Right lobe of liver (tissue), 6 donors: ENCODE results near the gene MED8. TPM values are rescaled to one million over a fixed set of nuclear protein-coding genes. Genes with fewer than 3 reads are reported as not detected.

Experiments used
- ATAC-seq, 4 donors: fragments of 200-7000 bp; cut with Tn5 transposase; one replicate each; pipeline ENCODE4 v1.9.1; 2020; ENCODE audit warnings: mild to moderate bottlenecking in 4 of 4, moderate library complexity in 4 of 4
- DNase-seq, 3 donors: peaks; one replicate each; pipeline ENCODE4 v3.0.0-alpha.2; 2020
- H3K27ac ChIP-seq, 3 donors: fragments of 200-600 bp; one replicate each; pipeline ENCODE4 v1.8.0; 2022
- H3K27me3 ChIP-seq, 2 donors: fragments of 200-600 bp; one replicate each; pipeline ENCODE4 v1.8.0; 2022
- H3K36me3 ChIP-seq, 4 donors: fragments of 200-600 bp; sonication (generic) in 1 of 4; one replicate each; pipeline versions ENCODE4 v1.5.1 to v1.8.0; 2017 to 2022; ENCODE audit warnings: control low read depth in 1 of 4
- H3K4me1 ChIP-seq, 4 donors: fragments of 200-600 bp; sonication (generic) in 1 of 4; one replicate each; pipeline versions ENCODE4 v1.5.1 to v1.8.0; 2017 to 2022; ENCODE audit warnings: control low read depth in 1 of 4
- H3K4me3 ChIP-seq, 3 donors: fragments of 200-600 bp; one replicate each; pipeline ENCODE4 v1.8.0; 2022
- H3K9me3 ChIP-seq, 4 donors: fragments of 200-600 bp; sonication (generic) in 1 of 4; one replicate each; pipeline versions ENCODE4 v1.5.1 to v1.8.0; 2017 to 2022; ENCODE audit warnings: control low read depth in 1 of 4
- CTCF ChIP-seq, 4 donors: fragments of 200-600 bp in 3 of 4; fragments of 450-650 bp in 1 of 4; IDR thresholded peaks; one replicate each; pipeline versions ENCODE4 v1.5.1 to v1.8.0; 2016 to 2022; ENCODE audit warnings: antibody characterized with exemption in 4 of 4, mild to moderate bottlenecking in 2 of 4
- POLR2A ChIP-seq: fragments of 450-650 bp; IDR thresholded peaks from one replicate; pipeline ENCODE4 v1.6.1; 2017; ENCODE audit warnings: antibody characterized with exemption, mild to moderate bottlenecking
- WGBS: methylation state at CpG from one replicate; pipeline ENCODE4 v1.1.6; 2018; ENCODE audit warnings: low coverage, low lambda C conversion rate; ENCODE audit not compliant: insufficient coverage; ENCODE audit errors: missing lambda C conversion rate; 5-methylcytosine and 5-hydroxymethylcytosine counted together
- intact Hi-C, 2 donors: fragments of 100-400 bp; cut with DNase I; formaldehyde crosslinking; loops; one replicate each; pipeline versions ENCODE4 v1.11.2 to v1.14.1; 2022
- total RNA-seq, 6 experiments: library from RNA; depleted of rRNA in 2 of 6; stranded (reverse); fragments of >200 nt in 2 of 6; fragmentation: NEBNext Ultra II Directional in 3 of 6; extraction: Animal tissue kit (Norgen Biotek cat#: 25700) in 3 of 6; gene quantifications; one replicate each; pipeline versions ENCODE4 v1.1.0 to v1.2.4, GENCODE V29; 2016 to 2023
- donor health status: DM: no; HTN: yes; CAD: no.
- donor health status: DM: no; HTN: no; CAD: no.
- donor health status: DM: no; HTN: no; CAD: no.
- donor health status: DM: no; HTN: yes; CAD: no.
- donor health status: DM: no; HTN: yes; CAD: no.

Gene MED8
- total RNA-seq, 6 experiments from 2014 or later = 20.7 to 26.6 (median 24.1) TPM

GRCh38 chr1:43432907-43433306 lies 43.3 kb upstream of the MED8 start:
- Histone ChIP-seq H3K4me1 (peaks cover 0 to 3% (median 0%) of the 10 kb centered on the region in 4 donors), H3K9me3 (no peaks in the 10 kb centered on the region), H3K4me3 (no peak overlapping the region), H3K36me3 (peaks cover 0 to 72% (median 39%) of the 10 kb centered on the region in 4 donors), H3K27ac (no peak overlapping the region), H3K27me3 (no peaks in the 10 kb centered on the region)
- intact Hi-C loops = no loop called here
- no peak for DNase-seq
- TF ChIP-seq CTCF (IDR thresholded peaks at IDR 0.05) = no peak
- WGBS = no CpG with 5 or more reads among the region's 5 CpGs
- ATAC-seq = no peak

GRCh38 chr1:43432171-43432860 lies 42.7 kb upstream of the MED8 start:
- no peak for ATAC-seq
- H3K4me3 ChIP-seq = no peak overlapping the region
- DNase-seq = peak in 1 of 3 donors; percentile 41
- no peaks in the 10 kb centered on the region for H3K9me3 ChIP-seq
- 87% methylated on average over 3 of the region's 9 CpGs for WGBS
- no peak for TF ChIP-seq CTCF (IDR thresholded peaks at IDR 0.05)
- no peak for TF ChIP-seq POLR2A
- peaks cover 0 to 3% (median 0%) of the 10 kb centered on the region in 4 donors for H3K4me1 ChIP-seq
- no peak overlapping the region for H3K27ac ChIP-seq
- H3K36me3 ChIP-seq = peaks cover 0 to 74% (median 43%) of the 10 kb centered on the region in 4 donors
- intact Hi-C loops = no loop called here
- no peaks in the 10 kb centered on the region for H3K27me3 ChIP-seq

- Histone ChIP-seq H3K9me3 (no peaks in the 10 kb centered on the region), H3K27ac (no peak overlapping the region), H3K27me3 (no peaks in the 10 kb centered on the region), H3K36me3 (peaks cover 0 to 78% (median 46%) of the 10 kb centered on the region in 4 donors), H3K4me1 (peaks cover 0 to 3% (median 0%) of the 10 kb centered on the region in 4 donors), H3K4me3 (no peak overlapping the region)
- ATAC-seq (no peak), DNase-seq (peak in 1 of 3 donors; percentile 40)
- TF ChIP-seq CTCF (IDR thresholded peaks at IDR 0.05) = no peak
- no peak for TF ChIP-seq POLR2A
- WGBS = 100% methylated on average over 1 of the region's 9 CpGs
- intact Hi-C loops = no loop called here
Observed at GRCh38 chr1:43431676-43432075, 42.1 kb upstream of the MED8 start.

GRCh38 chr1:43430831-43431230 lies 41.2 kb upstream of the MED8 start:
- 100% methylated on average over 1 of the region's 5 CpGs for WGBS
- intact Hi-C loops = no loop called here
- Histone ChIP-seq H3K27ac (no peak overlapping the region), H3K4me3 (no peak overlapping the region), H3K27me3 (no peaks in the 10 kb centered on the region), H3K9me3 (no peaks in the 10 kb centered on the region), H3K4me1 (peaks cover 0 to 3% (median 0%) of the 10 kb centered on the region in 4 donors), H3K36me3 (peaks cover 0 to 86% (median 47%) of the 10 kb centered on the region in 4 donors)
- ATAC-seq = no peak
- TF ChIP-seq CTCF (IDR thresholded peaks at IDR 0.05) = no peak
- TF ChIP-seq POLR2A = no peak
- DNase-seq = no peak
